Endothelial cell (in vitro differentiated cells): ENCODE results near the gene NANOS2. TPM values are rescaled to one million over a fixed set of nuclear protein-coding genes. Genes with fewer than 3 reads are reported as not detected.

ENCODE experiments used
- DNase-seq: peaks from one replicate; pipeline ENCODE4 v3.0.0; 2021; ENCODE audit warnings: low spot score
- H3K27ac Mint-ChIP-seq: one replicate; pipeline ENCODE4 v1.8.0; 2021; ENCODE audit warnings: mixed read lengths, inconsistent platforms; ENCODE audit not compliant: unreplicated experiment
- H3K27me3 Mint-ChIP-seq: one replicate; pipeline ENCODE4 v1.8.0; 2021; ENCODE audit warnings: mild to moderate bottlenecking, moderate library complexity, mixed read lengths, inconsistent platforms; ENCODE audit not compliant: unreplicated experiment
- H3K36me3 Mint-ChIP-seq: one replicate; pipeline ENCODE4 v1.8.0; 2021; ENCODE audit warnings: mild to moderate bottlenecking, low read depth, mixed read lengths, inconsistent platforms; ENCODE audit not compliant: unreplicated experiment
- H3K4me1 Mint-ChIP-seq: one replicate; pipeline ENCODE4 v1.8.0; 2021; ENCODE audit warnings: mild to moderate bottlenecking, mixed read lengths, inconsistent platforms; ENCODE audit not compliant: unreplicated experiment
- H3K4me3 Mint-ChIP-seq: one replicate; pipeline ENCODE4 v1.8.0; 2021; ENCODE audit warnings: mild to moderate bottlenecking, mixed read lengths, inconsistent platforms; ENCODE audit not compliant: unreplicated experiment
- H3K9me3 Mint-ChIP-seq: one replicate; pipeline ENCODE4 v1.8.0; 2021; ENCODE audit warnings: mixed read lengths, inconsistent platforms; ENCODE audit not compliant: unreplicated experiment
- CTCF ChIP-seq: fragments of 200-600 bp; sonication (generic); IDR thresholded peaks from one replicate; pipeline ENCODE4 v1.5.0; 2021; ENCODE audit warnings: antibody characterized with exemption; ENCODE audit not compliant: unreplicated experiment
- long read RNA-seq: library from polyadenylated mRNA; unstranded; transcript quantifications from one replicate; pipeline ENCODE4 v2.0.0, GENCODE V29; 2020; ENCODE audit not compliant: unreplicated experiment
- total RNA-seq: library from RNA; stranded (reverse); fragmentation: NEBNext Ultra II Directional; extraction: Animal tissue kit (Norgen Biotek cat#: 25700); gene quantifications from one replicate; pipeline ENCODE4 v1.2.1, GENCODE V29; 2021; ENCODE audit not compliant: unreplicated experiment

Gene NANOS2
- not detected for total RNA-seq
- long read RNA-seq, result 0 reads

- peak; percentile 68 for DNase-seq
- Mint-ChIP-seq H3K36me3 (no peaks in the 10 kb centered on the region), H3K27me3 (no peaks in the 10 kb centered on the region), H3K27ac (no peak within 1 kb of the TSS), H3K4me3 (no peak within 1 kb of the TSS), H3K9me3 (no peaks in the 10 kb centered on the region), H3K4me1 (peaks cover 3% of the 10 kb centered on the region)
- TF ChIP-seq CTCF, result no peak
These were observed at the start of gene NANOS2 for GRCh38 chr19:45913874-45914830. NANOS2 (minus strand) TSS chr19:45914778; CDS start chr19:45914693, 85 bp downstream.

GRCh38 chr19:45962021-45962420, 47.4 kb upstream of the NANOS2 start:
- no peak overlapping the region for H3K4me3 Mint-ChIP-seq
- peaks cover 69% of the 10 kb centered on the region for H3K4me1 Mint-ChIP-seq
- TF ChIP-seq CTCF, result no peak
- no peak for DNase-seq
- peaks cover 65% of the 10 kb centered on the region for H3K36me3 Mint-ChIP-seq
- no peaks in the 10 kb centered on the region for H3K9me3 Mint-ChIP-seq
- H3K27ac Mint-ChIP-seq, result no peak overlapping the region
- peaks cover 23% of the 10 kb centered on the region for H3K27me3 Mint-ChIP-seq

GRCh38 chr19:45960595-45961235, 46.1 kb upstream of the NANOS2 start:
- H3K27ac Mint-ChIP-seq, result no peak overlapping the region
- no peak for DNase-seq
- H3K9me3 Mint-ChIP-seq, result no peaks in the 10 kb centered on the region
- TF ChIP-seq CTCF, result no peak
- H3K27me3 Mint-ChIP-seq, result peaks cover 23% of the 10 kb centered on the region
- peaks cover 75% of the 10 kb centered on the region for H3K4me1 Mint-ChIP-seq
- peak overlapping the region; percentile 78 for H3K4me3 Mint-ChIP-seq
- H3K36me3 Mint-ChIP-seq, result peaks cover 64% of the 10 kb centered on the region

GRCh38 chr19:45959517-45960025, 45.0 kb upstream of the NANOS2 start:
- Mint-ChIP-seq H3K4me1 (peaks cover 74% of the 10 kb centered on the region), H3K36me3 (peaks cover 63% of the 10 kb centered on the region), H3K27ac (peak overlapping the region; percentile 74), H3K9me3 (no peaks in the 10 kb centered on the region), H3K27me3 (peaks cover 24% of the 10 kb centered on the region), H3K4me3 (peak overlapping the region; percentile 64)
- DNase-seq, result no peak
- no peak for TF ChIP-seq CTCF
